Measurements from ENCODE around the gene KCNC1.

KCNC1 gene

GRCh38 chr11:17696741-17697140 is 37.8 kb upstream of the KCNC1 start:
- H3K4me1 ChIP-seq (ENCODE audit: control insufficient read depth in 2 of 2, insufficient read depth in 2 of 2, low read length in 2 of 2): no peaks in the 10 kb centered on the region
- H3K36me3 ChIP-seq (ENCODE audit: control insufficient read depth in 2 of 2, insufficient read depth in 2 of 2, low read length in 2 of 2): no peaks in the 10 kb centered on the region
- H3K9me3 ChIP-seq (ENCODE audit: control insufficient read depth in 2 of 2, low read length in 2 of 2): no peaks in the 10 kb centered on the region
- H3K4me3 ChIP-seq (ENCODE audit: low read length in 2 of 2): no peak overlapping the region
- peaks cover 13 to 22% of the 10 kb centered on the region in 2 donors for H3K27me3 ChIP-seq (ENCODE audit: control insufficient read depth in 2 of 2, insufficient read depth in 2 of 2, low read length in 2 of 2)
- H3K27ac ChIP-seq (ENCODE audit: low read depth in 2 of 2, low read length in 2 of 2): no peak overlapping the region
- H3K9ac ChIP-seq (ENCODE audit: low read depth in 1 of 2, low read length in 2 of 2): no peak overlapping the region

DNA sequence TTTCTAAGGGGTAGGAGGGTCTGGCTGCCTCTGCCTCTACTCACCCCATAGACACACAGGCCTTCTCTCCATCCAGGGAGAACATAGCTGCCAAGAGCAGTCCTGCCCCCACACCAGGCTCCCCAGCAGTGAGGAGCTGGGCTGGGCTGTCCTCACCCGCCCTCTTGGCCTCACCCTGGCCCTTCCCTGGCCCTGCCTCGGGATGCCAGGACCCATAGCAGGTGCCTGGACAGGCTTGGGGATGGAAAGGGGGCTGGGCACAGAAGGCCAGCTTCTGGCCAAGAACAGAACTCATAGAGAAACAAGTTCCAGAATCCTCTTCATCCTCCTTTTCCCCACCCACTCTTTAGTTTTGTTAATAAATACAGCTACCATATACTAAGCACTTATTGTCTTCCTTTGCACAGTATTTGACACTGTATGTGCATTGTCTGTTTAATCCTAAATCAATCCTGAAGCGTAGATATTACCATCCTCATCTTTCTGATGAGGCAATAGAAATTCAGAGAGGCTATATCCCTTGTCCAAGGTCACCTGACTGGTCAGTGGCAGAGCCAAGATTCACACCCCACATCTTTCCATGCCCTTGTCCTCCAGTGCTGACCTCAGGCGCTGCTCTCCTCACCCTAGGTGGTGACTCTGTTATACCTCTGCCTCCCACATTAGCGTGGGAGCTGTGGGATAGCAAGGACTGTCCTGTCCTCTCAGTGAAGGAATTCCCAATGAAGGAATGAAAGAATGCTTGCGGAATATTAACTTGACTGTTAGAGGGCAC is 37.2 kb upstream of the KCNC1 start:
- Histone ChIP-seq H3K27ac (ENCODE audit: low read depth in 2 of 2, low read length in 2 of 2) (no peak overlapping the region), H3K36me3 (ENCODE audit: control insufficient read depth in 2 of 2, insufficient read depth in 2 of 2, low read length in 2 of 2) (no peaks in the 10 kb centered on the region), H3K9ac (ENCODE audit: low read depth in 1 of 2, low read length in 2 of 2) (no peak overlapping the region), H3K4me1 (ENCODE audit: control insufficient read depth in 2 of 2, insufficient read depth in 2 of 2, low read length in 2 of 2) (no peaks in the 10 kb centered on the region), H3K9me3 (ENCODE audit: control insufficient read depth in 2 of 2, low read length in 2 of 2) (no peaks in the 10 kb centered on the region), H3K4me3 (ENCODE audit: low read length in 2 of 2) (no peak overlapping the region), H3K27me3 (ENCODE audit: control insufficient read depth in 2 of 2, insufficient read depth in 2 of 2, low read length in 2 of 2) (peaks cover 13 to 18% of the 10 kb centered on the region in 2 donors)

- Histone ChIP-seq H3K36me3 (ENCODE audit: control insufficient read depth in 2 of 2, insufficient read depth in 2 of 2, low read length in 2 of 2) (no peaks in the 10 kb centered on the region), H3K27me3 (ENCODE audit: control insufficient read depth in 2 of 2, insufficient read depth in 2 of 2, low read length in 2 of 2) (peaks cover 12 to 16% of the 10 kb centered on the region in 2 donors), H3K9me3 (ENCODE audit: control insufficient read depth in 2 of 2, low read length in 2 of 2) (no peaks in the 10 kb centered on the region), H3K4me1 (ENCODE audit: control insufficient read depth in 2 of 2, insufficient read depth in 2 of 2, low read length in 2 of 2) (no peaks in the 10 kb centered on the region), H3K9ac (ENCODE audit: low read depth in 1 of 2, low read length in 2 of 2) (no peak overlapping the region), H3K4me3 (ENCODE audit: low read length in 2 of 2) (no peak overlapping the region), H3K27ac (ENCODE audit: low read depth in 2 of 2, low read length in 2 of 2) (no peak overlapping the region)
These were observed 35.1 kb upstream of the KCNC1 start for GRCh38 chr11:17699147-17700114.

DNA sequence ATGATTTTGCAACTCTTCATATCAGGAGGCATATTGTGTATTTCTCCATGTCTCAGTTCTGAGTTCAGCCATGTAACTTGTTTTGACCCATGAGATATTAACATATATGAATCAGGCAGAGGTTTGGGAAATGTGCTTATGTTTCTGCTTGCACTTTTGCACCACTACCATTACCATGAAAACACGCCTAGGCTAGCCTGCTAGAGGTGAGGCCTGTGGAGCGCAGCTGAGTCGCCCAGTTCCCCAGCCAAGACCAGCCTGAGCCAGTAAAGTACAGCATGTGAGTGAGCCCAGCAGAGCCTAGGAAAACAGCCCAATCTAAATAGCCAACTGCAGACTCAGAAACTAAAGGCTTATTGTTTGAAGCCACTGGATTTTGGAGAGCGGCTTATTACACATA is 33.6 kb upstream of the KCNC1 start:
- H3K4me3 ChIP-seq (ENCODE audit: low read length in 2 of 2): no peak overlapping the region
- H3K9me3 ChIP-seq (ENCODE audit: control insufficient read depth in 2 of 2, low read length in 2 of 2): no peaks in the 10 kb centered on the region
- no peaks in the 10 kb centered on the region for H3K4me1 ChIP-seq (ENCODE audit: control insufficient read depth in 2 of 2, insufficient read depth in 2 of 2, low read length in 2 of 2)
- H3K27me3 ChIP-seq (ENCODE audit: control insufficient read depth in 2 of 2, insufficient read depth in 2 of 2, low read length in 2 of 2): peaks cover 4 to 6% of the 10 kb centered on the region in 2 donors
- H3K27ac ChIP-seq (ENCODE audit: low read depth in 2 of 2, low read length in 2 of 2): no peak overlapping the region
- no peak overlapping the region for H3K9ac ChIP-seq (ENCODE audit: low read depth in 1 of 2, low read length in 2 of 2)
- H3K36me3 ChIP-seq (ENCODE audit: control insufficient read depth in 2 of 2, insufficient read depth in 2 of 2, low read length in 2 of 2): no peaks in the 10 kb centered on the region

GRCh38 chr11:17702876-17703275 is 31.7 kb upstream of the KCNC1 start:
- Histone ChIP-seq H3K9me3 (ENCODE audit: control insufficient read depth in 2 of 2, low read length in 2 of 2) (no peaks in the 10 kb centered on the region), H3K27ac (ENCODE audit: low read depth in 2 of 2, low read length in 2 of 2) (no peak overlapping the region), H3K36me3 (ENCODE audit: control insufficient read depth in 2 of 2, insufficient read depth in 2 of 2, low read length in 2 of 2) (no peaks in the 10 kb centered on the region), H3K4me3 (ENCODE audit: low read length in 2 of 2) (no peak overlapping the region), H3K4me1 (ENCODE audit: control insufficient read depth in 2 of 2, insufficient read depth in 2 of 2, low read length in 2 of 2) (no peaks in the 10 kb centered on the region), H3K9ac (ENCODE audit: low read depth in 1 of 2, low read length in 2 of 2) (no peak overlapping the region), H3K27me3 (ENCODE audit: control insufficient read depth in 2 of 2, insufficient read depth in 2 of 2, low read length in 2 of 2) (peaks cover 0 to 2% of the 10 kb centered on the region in 2 donors)

- Histone ChIP-seq H3K4me1 (ENCODE audit: control insufficient read depth in 2 of 2, insufficient read depth in 2 of 2, low read length in 2 of 2) (no peaks in the 10 kb centered on the region), H3K36me3 (ENCODE audit: control insufficient read depth in 2 of 2, insufficient read depth in 2 of 2, low read length in 2 of 2) (no peaks in the 10 kb centered on the region), H3K9ac (ENCODE audit: low read depth in 1 of 2, low read length in 2 of 2) (no peak overlapping the region), H3K4me3 (ENCODE audit: low read length in 2 of 2) (no peak overlapping the region), H3K9me3 (ENCODE audit: control insufficient read depth in 2 of 2, low read length in 2 of 2) (no peaks in the 10 kb centered on the region), H3K27me3 (ENCODE audit: control insufficient read depth in 2 of 2, insufficient read depth in 2 of 2, low read length in 2 of 2) (peaks cover 0 to under 1% of the 10 kb centered on the region in 2 donors), H3K27ac (ENCODE audit: low read depth in 2 of 2, low read length in 2 of 2) (no peak overlapping the region)
These were observed 30.6 kb upstream of the KCNC1 start for GRCh38 chr11:17703951-17704350.

- Histone ChIP-seq H3K9me3 (ENCODE audit: control insufficient read depth in 2 of 2, low read length in 2 of 2) (no peaks in the 10 kb centered on the region), H3K27me3 (ENCODE audit: control insufficient read depth in 2 of 2, insufficient read depth in 2 of 2, low read length in 2 of 2) (peaks cover 3% of the 10 kb centered on the region in 2 donors), H3K36me3 (ENCODE audit: control insufficient read depth in 2 of 2, insufficient read depth in 2 of 2, low read length in 2 of 2) (no peaks in the 10 kb centered on the region), H3K4me1 (ENCODE audit: control insufficient read depth in 2 of 2, insufficient read depth in 2 of 2, low read length in 2 of 2) (no peaks in the 10 kb centered on the region), H3K27ac (ENCODE audit: low read depth in 2 of 2, low read length in 2 of 2) (no peak overlapping the region), H3K9ac (ENCODE audit: low read depth in 1 of 2, low read length in 2 of 2) (no peak overlapping the region), H3K4me3 (ENCODE audit: low read length in 2 of 2) (no peak overlapping the region)
These were observed 26.8 kb upstream of the KCNC1 start for GRCh38 chr11:17707830-17708229.

- Histone ChIP-seq H3K36me3 (ENCODE audit: control insufficient read depth in 2 of 2, insufficient read depth in 2 of 2, low read length in 2 of 2) (no peaks in the 10 kb centered on the region), H3K27me3 (ENCODE audit: control insufficient read depth in 2 of 2, insufficient read depth in 2 of 2, low read length in 2 of 2) (peaks cover 11 to 15% of the 10 kb centered on the region in 2 donors)
These were observed 22.7 kb upstream of the KCNC1 start for GRCh38 chr11:17711836-17712235.

GRCh38 chr11:17713851-17714250 is 20.7 kb upstream of the KCNC1 start:
- no peak overlapping the region for H3K9ac ChIP-seq (ENCODE audit: low read depth in 1 of 2, low read length in 2 of 2)

More at GRCh38 chr11:17711836-17712235, 22.7 kb upstream of the KCNC1 start:
- no peak overlapping the region for H3K9ac ChIP-seq (ENCODE audit: low read depth in 1 of 2, low read length in 2 of 2)
- no peaks in the 10 kb centered on the region for H3K9me3 ChIP-seq (ENCODE audit: control insufficient read depth in 2 of 2, low read length in 2 of 2)
- no peaks in the 10 kb centered on the region for H3K4me1 ChIP-seq (ENCODE audit: control insufficient read depth in 2 of 2, insufficient read depth in 2 of 2, low read length in 2 of 2)
- H3K4me3 ChIP-seq (ENCODE audit: low read length in 2 of 2): no peak overlapping the region
- H3K27ac ChIP-seq (ENCODE audit: low read depth in 2 of 2, low read length in 2 of 2): no peak overlapping the region

GRCh38 chr11:17714356-17714854 is 20.2 kb upstream of the KCNC1 start:
- H3K4me3 ChIP-seq (ENCODE audit: low read length in 2 of 2): no peak overlapping the region
- H3K27me3 ChIP-seq (ENCODE audit: control insufficient read depth in 2 of 2, insufficient read depth in 2 of 2, low read length in 2 of 2): peaks cover 17 to 26% of the 10 kb centered on the region in 2 donors
- no peak overlapping the region for H3K9ac ChIP-seq (ENCODE audit: low read depth in 1 of 2, low read length in 2 of 2)
- no peaks in the 10 kb centered on the region for H3K9me3 ChIP-seq (ENCODE audit: control insufficient read depth in 2 of 2, low read length in 2 of 2)
- no peak overlapping the region for H3K27ac ChIP-seq (ENCODE audit: low read depth in 2 of 2, low read length in 2 of 2)
- H3K4me1 ChIP-seq (ENCODE audit: control insufficient read depth in 2 of 2, insufficient read depth in 2 of 2, low read length in 2 of 2): no peaks in the 10 kb centered on the region
- no peaks in the 10 kb centered on the region for H3K36me3 ChIP-seq (ENCODE audit: control insufficient read depth in 2 of 2, insufficient read depth in 2 of 2, low read length in 2 of 2)

More at GRCh38 chr11:17713851-17714250, 20.7 kb upstream of the KCNC1 start:
- H3K4me3 ChIP-seq (ENCODE audit: low read length in 2 of 2): no peak overlapping the region
- H3K27me3 ChIP-seq (ENCODE audit: control insufficient read depth in 2 of 2, insufficient read depth in 2 of 2, low read length in 2 of 2): peaks cover 17 to 23% of the 10 kb centered on the region in 2 donors
- H3K4me1 ChIP-seq (ENCODE audit: control insufficient read depth in 2 of 2, insufficient read depth in 2 of 2, low read length in 2 of 2): no peaks in the 10 kb centered on the region
- no peaks in the 10 kb centered on the region for H3K9me3 ChIP-seq (ENCODE audit: control insufficient read depth in 2 of 2, low read length in 2 of 2)
- H3K36me3 ChIP-seq (ENCODE audit: control insufficient read depth in 2 of 2, insufficient read depth in 2 of 2, low read length in 2 of 2): no peaks in the 10 kb centered on the region
- H3K27ac ChIP-seq (ENCODE audit: low read depth in 2 of 2, low read length in 2 of 2): no peak overlapping the region

Measured in mucosa of rectum (tissue), 2 donors.